DND-41 (cell line): ENCODE measurements around the gene CYTH3.

ENCODE experiments used
- ATAC-seq: fragments of 200-7000 bp; cut with Tn5 transposase; 3 replicates; pipeline ENCODE4 v1.9.1; 2021; ENCODE audit warnings: low read depth; ENCODE audit not compliant: insufficient read depth
- DNase-seq: peaks from one replicate; pipeline ENCODE4 v3.0.0-alpha.2; 2020
- H2AFZ ChIP-seq: 2 replicates; pipeline ENCODE4 v1.6.0; 2012; ENCODE audit warnings: low read depth, low read length
- H3K27ac ChIP-seq: 2 replicates; pipeline ENCODE4 v1.5.1; 2012; ENCODE audit warnings: low read length, inconsistent platforms
- H3K27me3 ChIP-seq: fragments of 200-600 bp; sonication (generic); 2 replicates; pipeline ENCODE4 v1.6.0; 2012; ENCODE audit warnings: low read length, mild to moderate bottlenecking, inconsistent platforms; ENCODE audit not compliant: insufficient read depth, poor library complexity
- H3K36me3 ChIP-seq: 2 replicates; pipeline ENCODE4 v1.5.1; 2012; ENCODE audit warnings: low read length, inconsistent platforms; ENCODE audit not compliant: insufficient read depth
- H3K4me1 ChIP-seq: 2 replicates; pipeline ENCODE4 v1.5.1; 2012; ENCODE audit warnings: mild to moderate bottlenecking, low read length; ENCODE audit not compliant: insufficient read depth
- H3K4me2 ChIP-seq: 2 replicates; pipeline ENCODE4 v1.6.0; 2012; ENCODE audit warnings: mild to moderate bottlenecking, moderate library complexity, low read length, inconsistent platforms; ENCODE audit not compliant: insufficient read depth
- H3K4me3 ChIP-seq, 2 experiments: fragments of 200-600 bp in 1 of 2; shearing (Covaris generic) in 1 of 2; 2 replicates each; pipeline ENCODE4 v1.5.1; 2012 to 2016; ENCODE audit warnings: inconsistent platforms in 2 of 2, low read length in 2 of 2, mild to moderate bottlenecking in 2 of 2, low read depth in 1 of 2, moderate library complexity in 1 of 2
- H3K79me2 ChIP-seq: 2 replicates; pipeline ENCODE4 v1.6.0; 2012; ENCODE audit warnings: low read length, inconsistent platforms; ENCODE audit not compliant: insufficient read depth
- H3K9ac ChIP-seq: 2 replicates; pipeline ENCODE4 v1.6.0; 2012; ENCODE audit warnings: low read depth, mild to moderate bottlenecking, inconsistent platforms, low read length, moderate library complexity
- H3K9me3 ChIP-seq: 2 replicates; pipeline ENCODE4 v1.5.1; 2012; ENCODE audit warnings: low read length, moderate library complexity, mild to moderate bottlenecking, inconsistent platforms; ENCODE audit not compliant: insufficient read depth, severe bottlenecking
- H4K20me1 ChIP-seq: 2 replicates; pipeline ENCODE4 v1.6.0; 2012; ENCODE audit warnings: low read length; ENCODE audit not compliant: insufficient read depth
- EZH2 ChIP-seq: IDR thresholded peaks from 3 replicates; pipeline ENCODE4 v1.6.1; 2012; ENCODE audit warnings: borderline replicate concordance, low read depth, mild to moderate bottlenecking, moderate library complexity, low read length, inconsistent platforms; ENCODE audit not compliant: severe bottlenecking
- TF ChIP-seq, protein P1 (sequence below): IDR thresholded peaks from 2 replicates; pipeline ENCODE4 v1.5.1; 2012; ENCODE audit warnings: borderline replicate concordance, low read length, moderate library complexity, mild to moderate bottlenecking; ENCODE audit not compliant: poor library complexity, severe bottlenecking; ENCODE audit errors: extremely low read depth

The CYTH3 gene

DNA sequence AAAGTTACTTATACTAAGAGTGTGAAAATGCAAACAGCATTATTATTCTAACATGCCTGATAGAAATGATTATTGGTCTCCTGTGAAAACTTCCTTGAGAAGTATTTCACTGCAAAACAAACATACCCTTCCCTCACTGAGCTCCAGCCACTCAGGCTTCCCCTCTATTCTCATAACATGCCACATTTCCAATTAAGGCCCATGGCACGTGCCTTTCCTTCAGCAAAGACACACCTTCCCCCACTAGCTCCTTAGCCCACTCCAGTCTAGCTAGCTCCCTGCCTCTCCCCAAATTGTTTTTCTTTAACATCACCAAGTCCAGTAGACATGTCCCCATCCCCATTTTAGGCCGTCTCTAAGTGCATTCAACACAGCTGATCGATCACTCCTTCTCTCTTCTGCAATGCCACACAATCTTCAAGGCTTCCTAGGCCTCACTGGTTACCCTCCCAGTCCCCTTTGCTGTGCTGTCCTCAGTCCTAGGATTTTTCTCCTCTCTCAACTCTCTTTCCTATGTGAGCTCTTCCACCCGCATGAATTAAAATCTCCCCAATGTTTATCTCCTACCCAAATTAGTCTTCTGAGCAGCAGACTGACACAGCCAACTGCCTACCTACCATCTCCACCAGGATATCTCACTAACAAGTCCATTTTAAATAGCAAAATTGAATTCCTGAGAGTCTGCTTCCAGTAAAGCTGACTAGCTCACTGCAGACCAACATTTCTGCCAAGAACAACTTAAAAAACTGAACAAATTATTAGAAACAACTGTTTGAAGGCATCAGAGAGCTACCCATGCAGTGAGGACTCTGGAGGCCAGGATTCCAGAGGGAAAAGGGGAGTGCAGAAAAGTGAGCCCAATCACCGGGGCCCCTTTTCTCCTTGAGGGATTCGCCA, 11.9 kb downstream of the CYTH3 start:
- Histone ChIP-seq H3K9ac (no peak overlapping the region), H3K9me3 (no peaks in the 10 kb centered on the region), H3K36me3 (no peaks in the 10 kb centered on the region), H4K20me1 (peaks cover 3% of the 10 kb centered on the region; the same call in 1 of the 2 replicates), H3K4me1 (peaks cover 32% of the 10 kb centered on the region), H3K79me2 (peaks cover 3% of the 10 kb centered on the region; the same call in 1 of the 2 replicates), H2AFZ (no peak overlapping the region), H3K27me3 (no peaks in the 10 kb centered on the region), H3K27ac (no peak overlapping the region), H3K4me3 (no peak overlapping the region), H3K4me2 (no peak overlapping the region)
- DNase-seq (no peak), ATAC-seq (no peak)
- TF ChIP-seq EZH2: no peak
- TF ChIP-seq, protein P1, sequence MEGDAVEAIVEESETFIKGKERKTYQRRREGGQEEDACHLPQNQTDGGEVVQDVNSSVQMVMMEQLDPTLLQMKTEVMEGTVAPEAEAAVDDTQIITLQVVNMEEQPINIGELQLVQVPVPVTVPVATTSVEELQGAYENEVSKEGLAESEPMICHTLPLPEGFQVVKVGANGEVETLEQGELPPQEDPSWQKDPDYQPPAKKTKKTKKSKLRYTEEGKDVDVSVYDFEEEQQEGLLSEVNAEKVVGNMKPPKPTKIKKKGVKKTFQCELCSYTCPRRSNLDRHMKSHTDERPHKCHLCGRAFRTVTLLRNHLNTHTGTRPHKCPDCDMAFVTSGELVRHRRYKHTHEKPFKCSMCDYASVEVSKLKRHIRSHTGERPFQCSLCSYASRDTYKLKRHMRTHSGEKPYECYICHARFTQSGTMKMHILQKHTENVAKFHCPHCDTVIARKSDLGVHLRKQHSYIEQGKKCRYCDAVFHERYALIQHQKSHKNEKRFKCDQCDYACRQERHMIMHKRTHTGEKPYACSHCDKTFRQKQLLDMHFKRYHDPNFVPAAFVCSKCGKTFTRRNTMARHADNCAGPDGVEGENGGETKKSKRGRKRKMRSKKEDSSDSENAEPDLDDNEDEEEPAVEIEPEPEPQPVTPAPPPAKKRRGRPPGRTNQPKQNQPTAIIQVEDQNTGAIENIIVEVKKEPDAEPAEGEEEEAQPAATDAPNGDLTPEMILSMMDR: no peak

DNA sequence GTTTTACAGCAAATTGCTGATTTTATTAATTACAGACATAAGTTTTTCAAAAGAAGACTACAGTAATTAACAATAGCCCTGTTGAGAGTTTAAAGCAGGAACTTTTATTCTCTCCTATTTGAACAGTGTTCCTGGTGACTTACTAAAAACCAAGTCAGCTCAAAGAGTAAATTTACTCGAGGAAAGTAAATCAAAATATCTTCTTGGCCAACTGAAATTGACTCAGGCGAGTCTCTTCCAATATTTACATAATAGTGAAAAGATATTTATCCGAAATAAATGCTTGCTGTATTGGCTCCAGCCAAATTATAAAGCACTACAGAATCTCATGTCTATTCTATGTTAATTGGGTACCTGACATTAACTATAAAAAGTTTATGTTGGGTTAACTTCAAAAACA, 13.2 kb downstream of the CYTH3 start:
- H3K9ac ChIP-seq: no peak overlapping the region
- DNase-seq (no peak), ATAC-seq (no peak)
- H3K4me1 ChIP-seq: peaks cover 32% of the 10 kb centered on the region
- H3K4me3 ChIP-seq: no peak overlapping the region
- no peak overlapping the region for H3K4me2 ChIP-seq
- no peak overlapping the region for H3K27ac ChIP-seq
- no peak for TF ChIP-seq EZH2
- TF ChIP-seq, protein P1: no peak
- H4K20me1 ChIP-seq: peaks cover 3% of the 10 kb centered on the region; the same call in 1 of the 2 replicates
- no peaks in the 10 kb centered on the region for H3K36me3 ChIP-seq
- no peaks in the 10 kb centered on the region for H3K27me3 ChIP-seq
- no peaks in the 10 kb centered on the region for H3K9me3 ChIP-seq
- peaks cover 3% of the 10 kb centered on the region; the same call in 1 of the 2 replicates for H3K79me2 ChIP-seq
- H2AFZ ChIP-seq: no peak overlapping the region

DNA sequence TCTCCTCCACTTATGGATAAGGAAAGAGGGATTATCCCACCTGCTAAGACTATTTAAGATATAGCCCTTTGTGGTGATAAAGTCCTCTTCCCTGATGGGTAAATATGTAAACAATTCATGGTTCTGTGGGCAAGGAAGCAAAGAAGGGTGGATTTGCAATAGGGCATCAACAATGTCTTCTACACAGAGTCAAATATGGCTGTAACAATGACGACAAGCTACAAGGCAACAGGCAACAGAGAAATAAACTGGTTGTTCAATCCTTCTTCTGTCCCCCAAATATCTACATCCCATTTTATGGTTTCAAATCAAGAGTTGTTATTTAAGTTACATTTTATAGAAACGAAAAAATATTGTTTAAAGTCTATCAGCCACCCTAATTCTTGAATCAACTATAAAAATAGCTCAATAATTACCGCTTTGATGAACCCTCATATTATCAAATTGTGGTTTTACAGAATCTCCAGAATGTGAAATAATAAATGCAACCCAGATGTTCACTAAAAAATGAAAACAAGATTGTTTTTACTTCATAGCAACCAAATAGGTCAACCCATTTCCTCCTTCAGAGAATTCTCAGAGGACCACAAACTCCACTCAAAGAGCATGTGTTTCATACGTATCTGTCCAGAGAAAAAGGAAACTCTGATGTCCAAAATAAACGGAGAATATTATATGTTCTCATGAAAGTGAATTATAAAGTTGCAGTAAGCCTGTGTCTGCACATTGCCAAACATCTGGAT, 13.8 kb downstream of the CYTH3 start:
- Histone ChIP-seq H3K4me2 (no peak overlapping the region), H3K9ac (no peak overlapping the region), H4K20me1 (peaks cover 3% of the 10 kb centered on the region; the same call in 1 of the 2 replicates), H3K79me2 (peaks cover 3% of the 10 kb centered on the region; the same call in 1 of the 2 replicates), H3K9me3 (no peaks in the 10 kb centered on the region), H3K36me3 (no peaks in the 10 kb centered on the region), H3K27ac (no peak overlapping the region), H3K27me3 (no peaks in the 10 kb centered on the region), H2AFZ (no peak overlapping the region), H3K4me1 (peaks cover 32% of the 10 kb centered on the region), H3K4me3 (no peak overlapping the region)
- DNase-seq: no peak
- no peak for ATAC-seq
- TF ChIP-seq, protein P1: no peak
- no peak for TF ChIP-seq EZH2
